ENCODE data around the gene SNX17.

The SNX17 gene

GRCh38 chr2:27362678-27363420 is 7.6 kb upstream of the SNX17 start:
- H3K27me3 ChIP-seq (ENCODE audit: insufficient read depth, low read depth, severe bottlenecking): no peaks in the 10 kb centered on the region
- DNase-seq: no peak
- H3K36me3 ChIP-seq: peaks cover 71% of the 10 kb centered on the region
- H3K4me3 ChIP-seq (ENCODE audit: low read depth, low read length): no peak overlapping the region
- H3K27ac ChIP-seq: no peak overlapping the region
- H3K9me3 ChIP-seq (ENCODE audit: severe bottlenecking): peaks cover 5% of the 10 kb centered on the region
- TF ChIP-seq CTCF (IDR thresholded peaks at IDR 0.05; ENCODE audit: low read depth, low read length): no peak

- H3K4me3 ChIP-seq (ENCODE audit: low read depth, low read length): no peak overlapping the region
- H3K9me3 ChIP-seq (ENCODE audit: severe bottlenecking): peaks cover 5% of the 10 kb centered on the region
- no peak overlapping the region for H3K27ac ChIP-seq
- no peak for TF ChIP-seq CTCF (IDR thresholded peaks at IDR 0.05; ENCODE audit: low read depth, low read length)
- H3K27me3 ChIP-seq (ENCODE audit: insufficient read depth, low read depth, severe bottlenecking): no peaks in the 10 kb centered on the region
- DNase-seq: no peak
- peaks cover 74% of the 10 kb centered on the region for H3K36me3 ChIP-seq
Measured at GRCh38 chr2:27363933-27364332, 6.5 kb upstream of the SNX17 start.

- Histone ChIP-seq H3K9me3 (ENCODE audit: severe bottlenecking) (no peaks in the 10 kb centered on the region), H3K27ac (peak overlapping the region; percentile 89), H3K27me3 (ENCODE audit: insufficient read depth, low read depth, severe bottlenecking) (no peaks in the 10 kb centered on the region), H3K36me3 (peaks cover 77% of the 10 kb centered on the region), H3K4me3 (ENCODE audit: low read depth, low read length) (peak overlapping the region; percentile 75)
- TF ChIP-seq CTCF (IDR thresholded peaks at IDR 0.05; ENCODE audit: low read depth, low read length): no peak
- peak; percentile 73 for DNase-seq
Measured at GRCh38 chr2:27369471-27370025, 868 bp upstream of the SNX17 start.

- Histone ChIP-seq H3K27ac (peak overlapping the region; percentile 92), H3K9me3 (ENCODE audit: severe bottlenecking) (no peaks in the 10 kb centered on the region)
- DNase-seq: peak; percentile 79
Measured at GRCh38 chr2:27370816-27371620, 602 bp downstream of the SNX17 start.

GRCh38 chr2:27372937-27373336 is 2.5 kb downstream of the SNX17 start:
- Histone ChIP-seq H3K4me3 (ENCODE audit: low read depth, low read length) (no peak overlapping the region), H3K36me3 (peaks cover 79% of the 10 kb centered on the region), H3K27me3 (ENCODE audit: insufficient read depth, low read depth, severe bottlenecking) (no peaks in the 10 kb centered on the region), H3K27ac (no peak overlapping the region), H3K9me3 (ENCODE audit: severe bottlenecking) (no peaks in the 10 kb centered on the region)
- no peak for DNase-seq
- TF ChIP-seq CTCF (IDR thresholded peaks at IDR 0.05; ENCODE audit: low read depth, low read length): no peak

More at GRCh38 chr2:27370816-27371620, 602 bp downstream of the SNX17 start:
- Histone ChIP-seq H3K27me3 (ENCODE audit: insufficient read depth, low read depth, severe bottlenecking) (no peaks in the 10 kb centered on the region), H3K4me3 (ENCODE audit: low read depth, low read length) (peak overlapping the region; percentile 75), H3K36me3 (peaks cover 79% of the 10 kb centered on the region)
- TF ChIP-seq CTCF (IDR thresholded peaks at IDR 0.05; ENCODE audit: low read depth, low read length): no peak

Measured in WERI-Rb-1 (cell line).